Measurements from ENCODE around the gene SFXN5.

DNA sequence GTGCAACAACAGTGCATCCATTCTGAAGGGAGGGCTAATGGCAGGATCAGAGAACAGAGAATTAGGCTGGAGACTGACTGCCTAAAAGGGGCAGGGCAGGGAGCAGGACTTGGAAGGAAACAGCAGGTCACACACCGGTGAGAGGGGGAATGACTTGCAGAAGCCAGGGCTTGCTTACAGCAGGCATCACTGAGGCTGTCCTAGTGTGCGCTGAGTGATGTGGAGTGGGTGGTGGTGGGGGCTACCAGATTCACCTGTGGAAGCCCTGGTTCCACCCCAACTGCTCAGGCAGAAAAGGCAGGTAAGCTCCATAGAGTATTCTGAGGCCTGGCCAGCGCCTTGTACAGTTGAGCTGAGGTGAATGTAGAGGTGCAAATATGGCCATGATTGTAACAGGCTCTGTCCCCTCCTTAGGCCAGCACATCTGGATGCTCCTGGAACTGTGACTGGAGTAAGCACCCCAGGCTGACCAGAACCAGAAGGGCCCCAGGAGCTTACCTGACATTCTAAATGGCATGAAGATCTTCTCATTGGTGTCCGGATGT, 49.4 kb downstream of the SFXN5 start:
- TF ChIP-seq CTCF (conservative IDR thresholded peaks at IDR 0.05) (no peak), EZH2 (IDR thresholded peaks at IDR 0.05; ENCODE audit: low read depth) (no peak)

Data from PC-9 (cell line).